ENCODE measurements around the gene RPUSD1.

The RPUSD1 gene

DNA sequence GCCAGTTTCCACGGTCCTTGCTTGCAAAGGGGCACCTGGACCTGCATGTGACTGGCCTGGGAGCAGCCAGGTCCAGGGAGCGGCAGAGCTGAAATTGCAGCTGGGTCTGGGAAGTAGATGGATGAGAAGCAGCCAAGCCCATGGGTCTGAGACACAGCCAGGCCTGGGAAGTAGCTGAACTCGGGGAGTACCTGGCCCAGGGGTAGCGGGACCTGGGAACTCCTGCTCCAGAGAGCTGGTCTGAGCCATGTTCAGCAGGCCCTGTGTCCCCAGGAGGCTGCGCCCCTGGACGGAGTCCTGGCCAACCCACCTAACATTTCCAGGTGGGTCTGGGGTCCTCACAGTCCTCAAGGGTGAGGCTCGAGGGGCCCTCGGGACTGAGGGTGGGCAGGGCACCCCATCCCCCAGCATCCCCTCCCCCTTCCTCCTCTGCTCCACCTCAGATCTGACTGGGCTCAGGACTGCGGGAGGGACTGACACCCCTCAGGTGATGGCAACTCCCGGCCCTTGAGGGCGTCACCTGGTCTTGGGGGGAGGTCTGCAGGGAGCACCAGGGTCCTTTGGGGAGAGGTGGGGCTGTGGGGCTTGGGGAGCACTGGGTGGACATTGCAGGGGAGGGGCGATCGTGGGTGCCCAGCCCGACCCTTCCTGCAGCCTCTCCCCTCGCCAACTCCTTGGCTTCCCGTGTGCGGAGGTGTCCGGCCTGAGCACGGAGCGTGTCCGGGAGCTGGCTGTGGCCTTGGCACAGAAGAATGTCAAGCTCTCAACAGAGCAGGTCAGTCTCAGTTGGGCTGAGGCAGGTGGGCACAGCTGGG lies 24.6 kb downstream of the RPUSD1 start:
- DNase-seq (ENCODE audit: low spot score): no peak
- in situ Hi-C loops (cut with MboI; ENCODE audit: low pct_unique_long_range_greater_than_20kb, low sequenced_read_pairs, unreplicated experiment): no loop called here
- TF ChIP-seq, protein P1, sequence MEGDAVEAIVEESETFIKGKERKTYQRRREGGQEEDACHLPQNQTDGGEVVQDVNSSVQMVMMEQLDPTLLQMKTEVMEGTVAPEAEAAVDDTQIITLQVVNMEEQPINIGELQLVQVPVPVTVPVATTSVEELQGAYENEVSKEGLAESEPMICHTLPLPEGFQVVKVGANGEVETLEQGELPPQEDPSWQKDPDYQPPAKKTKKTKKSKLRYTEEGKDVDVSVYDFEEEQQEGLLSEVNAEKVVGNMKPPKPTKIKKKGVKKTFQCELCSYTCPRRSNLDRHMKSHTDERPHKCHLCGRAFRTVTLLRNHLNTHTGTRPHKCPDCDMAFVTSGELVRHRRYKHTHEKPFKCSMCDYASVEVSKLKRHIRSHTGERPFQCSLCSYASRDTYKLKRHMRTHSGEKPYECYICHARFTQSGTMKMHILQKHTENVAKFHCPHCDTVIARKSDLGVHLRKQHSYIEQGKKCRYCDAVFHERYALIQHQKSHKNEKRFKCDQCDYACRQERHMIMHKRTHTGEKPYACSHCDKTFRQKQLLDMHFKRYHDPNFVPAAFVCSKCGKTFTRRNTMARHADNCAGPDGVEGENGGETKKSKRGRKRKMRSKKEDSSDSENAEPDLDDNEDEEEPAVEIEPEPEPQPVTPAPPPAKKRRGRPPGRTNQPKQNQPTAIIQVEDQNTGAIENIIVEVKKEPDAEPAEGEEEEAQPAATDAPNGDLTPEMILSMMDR (IDR thresholded peaks at IDR 0.05; ENCODE audit: extremely low read depth, insufficient read depth, missing control alignments): no peak

DNA sequence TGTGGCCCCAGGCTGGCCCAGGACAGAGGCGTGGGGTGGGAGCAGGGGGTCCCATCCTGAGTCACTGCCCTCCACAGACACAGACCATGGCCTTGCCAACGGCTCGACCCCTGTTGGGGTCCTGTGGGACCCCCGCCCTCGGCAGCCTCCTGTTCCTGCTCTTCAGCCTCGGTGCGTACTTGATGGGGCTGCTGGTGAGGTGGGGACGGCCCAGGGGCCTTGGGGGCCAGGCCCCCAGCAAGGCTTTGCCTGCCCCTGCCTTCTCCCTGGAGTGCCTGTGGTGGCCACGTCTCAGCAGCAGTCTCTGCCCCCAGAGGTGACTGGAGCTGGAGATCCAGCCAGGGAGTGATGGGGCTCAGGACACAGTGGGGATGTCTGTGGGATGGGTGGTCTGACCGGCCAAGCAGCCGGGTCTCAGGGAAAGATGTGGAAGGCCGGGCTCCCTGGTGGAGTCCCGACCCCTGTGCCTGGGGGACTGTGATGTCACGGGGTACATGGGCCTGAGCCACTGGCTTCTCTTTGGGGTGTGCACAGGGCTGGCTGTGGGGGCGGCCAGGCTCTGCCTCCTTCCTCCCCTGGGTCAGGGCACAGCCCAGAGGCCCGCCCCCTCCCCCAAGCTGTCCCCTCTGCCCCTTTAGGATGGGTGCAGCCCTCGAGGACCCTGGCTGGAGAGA lies 25.4 kb downstream of the RPUSD1 start:
- DNase-seq (ENCODE audit: low spot score): no peak
- TF ChIP-seq, protein P1 (IDR thresholded peaks at IDR 0.05; ENCODE audit: extremely low read depth, insufficient read depth, missing control alignments): no peak
- in situ Hi-C loops (cut with MboI; ENCODE audit: low pct_unique_long_range_greater_than_20kb, low sequenced_read_pairs, unreplicated experiment): no loop called here

DNA sequence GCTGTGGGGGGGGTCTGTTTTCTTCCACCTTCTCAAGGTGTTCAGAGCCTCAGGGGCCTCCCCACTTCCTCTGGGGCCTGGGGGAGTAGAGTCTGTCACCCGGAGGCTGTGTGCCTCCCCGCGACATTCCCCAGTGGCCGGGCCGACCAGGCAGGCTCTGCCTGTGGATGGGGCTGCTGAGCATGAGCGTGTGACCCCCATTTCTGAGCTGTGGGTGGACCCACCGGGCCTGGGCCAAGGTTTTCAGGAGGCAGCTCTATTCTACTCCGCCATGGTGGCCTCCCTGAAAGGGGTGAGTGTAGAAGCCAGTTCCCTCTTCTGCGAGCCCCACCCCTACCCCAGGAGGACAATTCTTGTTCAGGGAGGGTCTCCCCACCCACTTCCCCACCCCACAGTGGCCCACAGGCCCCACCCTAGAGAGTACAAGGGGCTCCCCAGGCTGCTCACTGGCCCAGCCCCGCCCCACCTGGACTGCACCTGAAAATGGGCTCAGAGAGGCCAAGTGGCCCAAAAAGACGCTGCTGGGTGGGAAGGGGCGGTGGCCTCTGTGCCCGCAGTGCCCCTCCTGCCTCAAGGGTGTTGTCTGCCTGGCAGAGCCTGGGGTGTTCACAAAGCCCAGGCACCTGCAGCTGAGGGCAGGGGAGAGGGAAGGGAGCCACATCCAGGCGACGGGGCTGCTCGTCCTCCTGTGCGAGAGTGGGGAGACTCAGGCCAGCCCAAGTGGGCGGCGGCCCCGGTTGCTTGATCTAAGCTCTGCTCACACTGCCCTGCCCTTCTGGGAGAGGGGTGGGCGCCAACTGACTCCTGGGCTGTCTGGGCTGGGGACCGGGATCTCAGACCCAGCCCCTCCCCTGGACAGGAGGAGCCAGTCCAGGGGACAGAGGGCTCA lies 26.3 kb downstream of the RPUSD1 start:
- in situ Hi-C loops (cut with MboI; ENCODE audit: low pct_unique_long_range_greater_than_20kb, low sequenced_read_pairs, unreplicated experiment): no loop called here
- DNase-seq (ENCODE audit: low spot score): no peak
- TF ChIP-seq, protein P1 (IDR thresholded peaks at IDR 0.05; ENCODE audit: extremely low read depth, insufficient read depth, missing control alignments): no peak

DNA sequence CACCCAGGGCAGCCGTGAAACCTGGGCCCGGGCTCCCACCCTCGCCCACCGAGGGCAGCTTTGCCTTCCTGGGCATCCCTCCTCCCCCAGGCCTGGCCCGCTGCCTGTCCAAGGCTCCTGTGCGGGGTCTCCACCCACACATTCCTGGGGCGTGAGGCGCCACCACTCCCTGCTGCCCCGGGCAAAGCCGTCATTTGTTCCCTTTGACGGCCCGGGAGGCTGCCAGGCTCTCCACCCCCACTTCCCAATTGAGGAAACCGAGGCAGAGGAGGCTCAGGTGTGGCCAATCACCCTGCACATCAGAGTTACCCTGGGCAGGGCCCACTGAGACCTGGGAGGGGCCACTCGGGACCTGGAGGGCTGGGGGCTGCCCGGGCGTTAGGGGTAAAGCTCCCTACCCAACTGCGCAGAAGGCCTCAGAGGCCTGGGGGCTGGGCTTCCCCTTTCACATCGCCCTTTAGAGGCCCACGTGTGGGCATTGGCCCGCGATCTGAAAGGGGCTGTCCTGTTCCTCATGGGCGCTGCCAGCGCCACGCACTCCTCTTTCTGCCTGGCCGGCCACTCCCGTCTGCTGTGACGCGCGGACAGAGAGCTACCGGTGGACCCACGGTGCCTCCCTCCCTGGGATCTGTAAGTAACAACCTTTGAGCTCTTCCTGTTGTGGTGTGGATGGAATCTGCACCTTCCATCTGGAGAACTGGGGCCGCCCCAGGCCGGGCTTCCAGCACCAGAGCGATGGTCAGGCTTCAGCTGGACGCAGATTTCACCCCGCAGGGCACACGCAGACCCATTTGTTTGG lies 27.4 kb downstream of the RPUSD1 start, which contains the start of gene MSLN:
TSS of gene MSLN (plus strand) at position 190 of the 799 bp plus-strand sequence. CDS start 1,947 bp downstream, outside the sequence.
- no peak for DNase-seq (ENCODE audit: low spot score)
- in situ Hi-C loops (cut with MboI; ENCODE audit: low pct_unique_long_range_greater_than_20kb, low sequenced_read_pairs, unreplicated experiment): no loop called here
- TF ChIP-seq, protein P1 (IDR thresholded peaks at IDR 0.05; ENCODE audit: extremely low read depth, insufficient read depth, missing control alignments): no peak

DNA sequence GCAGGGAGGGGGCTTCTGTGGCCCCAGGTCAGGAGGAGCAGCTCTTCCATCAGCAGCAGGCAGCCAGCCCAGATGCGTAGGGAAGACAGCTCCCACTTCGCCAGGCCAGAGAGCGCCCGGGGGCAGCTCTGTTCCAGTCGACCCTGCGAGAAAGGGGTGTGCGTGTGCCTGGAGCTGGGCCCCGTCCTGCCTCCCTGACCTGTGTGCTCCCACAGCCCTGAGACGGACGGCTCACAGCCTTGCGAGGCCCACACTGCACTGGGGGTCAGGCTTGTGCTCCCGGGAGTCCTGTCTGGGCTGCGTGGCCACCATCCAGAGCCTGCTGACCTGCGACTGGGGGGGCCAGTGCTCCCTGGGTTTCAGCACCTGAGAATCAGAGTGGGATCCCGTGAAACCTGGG lies 28.1 kb downstream of the RPUSD1 start:
- TF ChIP-seq, protein P1 (IDR thresholded peaks at IDR 0.05; ENCODE audit: extremely low read depth, insufficient read depth, missing control alignments): no peak
- DNase-seq (ENCODE audit: low spot score): no peak
- in situ Hi-C loops (cut with MboI; ENCODE audit: low pct_unique_long_range_greater_than_20kb, low sequenced_read_pairs, unreplicated experiment): no loop called here

Data from GM13977 (cell line).